ENCODE data around the gene ATPAF2.

The ATPAF2 gene

GRCh38 chr17:18038861-18039534, at the start of gene ATPAF2, which contains the start of gene GID4:
Gene ATPAF2, minus strand, starts transcription at chr17:18039168. Its CDS starts 155 bp downstream, at chr17:18039013.
Gene GID4, plus strand, starts transcription at chr17:18039408. Its CDS starts 57 bp downstream, at chr17:18039465.
- peak within 1 kb of the TSS; percentile 89 for H3K27ac Mint-ChIP-seq (ENCODE audit: low read depth)
- no peaks in the 10 kb centered on the region for H3K27me3 Mint-ChIP-seq
- H3K4me1 Mint-ChIP-seq: peaks cover 60% of the 10 kb centered on the region
- ATAC-seq (replicated peaks; ENCODE audit: extremely low read depth, poor library complexity, severe bottlenecking): peak; percentile 94
- no peaks in the 10 kb centered on the region for H3K9me3 Mint-ChIP-seq
- peak; percentile 98 to 99 for DNase-seq (ENCODE audit: low spot score in 2 of 2)
- peaks cover 10% of the 10 kb centered on the region for H3K36me3 Mint-ChIP-seq (ENCODE audit: insufficient read depth)
- peak within 1 kb of the TSS; percentile 88 for H3K4me3 Mint-ChIP-seq

- H3K9me3 Mint-ChIP-seq: no peaks in the 10 kb centered on the region
- H3K27me3 Mint-ChIP-seq: no peaks in the 10 kb centered on the region
- DNase-seq (ENCODE audit: low spot score in 2 of 2) (peak; percentile 84 to 91), ATAC-seq (replicated peaks; ENCODE audit: extremely low read depth, poor library complexity, severe bottlenecking) (peak; percentile 88)
- H3K4me3 Mint-ChIP-seq: peak within 1 kb of the TSS; percentile 96
- peaks cover 15% of the 10 kb centered on the region for H3K36me3 Mint-ChIP-seq (ENCODE audit: insufficient read depth)
- peaks cover 37% of the 10 kb centered on the region for H3K4me1 Mint-ChIP-seq
- H3K27ac Mint-ChIP-seq (ENCODE audit: low read depth): peak within 1 kb of the TSS; percentile 99
These were observed 48.9 kb upstream of the ATPAF2 start, which contains the start of gene DRG2 for GRCh38 chr17:18087610-18088491. Gene DRG2, plus strand, starts transcription at chr17:18087948. Its CDS starts 76 bp downstream, at chr17:18088024.

- ATAC-seq (replicated peaks; ENCODE audit: extremely low read depth, poor library complexity, severe bottlenecking) (no peak), DNase-seq (ENCODE audit: low spot score in 2 of 2) (no peak)
- Mint-ChIP-seq H3K4me1 (peaks cover 19% of the 10 kb centered on the region), H3K9me3 (no peaks in the 10 kb centered on the region), H3K36me3 (ENCODE audit: insufficient read depth) (peaks cover 8% of the 10 kb centered on the region), H3K27ac (ENCODE audit: low read depth) (no peak overlapping the region), H3K4me3 (no peak overlapping the region), H3K27me3 (peaks cover 19% of the 10 kb centered on the region)
These were observed 45.3 kb upstream of the ATPAF2 start for GRCh38 chr17:18084256-18084655.

GRCh38 chr17:18079543-18079942, 40.6 kb upstream of the ATPAF2 start:
- Mint-ChIP-seq H3K4me3 (no peak overlapping the region), H3K4me1 (no peaks in the 10 kb centered on the region), H3K9me3 (no peaks in the 10 kb centered on the region), H3K36me3 (ENCODE audit: insufficient read depth) (no peaks in the 10 kb centered on the region), H3K27ac (ENCODE audit: low read depth) (no peak overlapping the region), H3K27me3 (peaks cover 52% of the 10 kb centered on the region)
- ATAC-seq (replicated peaks; ENCODE audit: extremely low read depth, poor library complexity, severe bottlenecking) (no peak), DNase-seq (ENCODE audit: low spot score in 2 of 2) (no peak)

- ATAC-seq (replicated peaks; ENCODE audit: extremely low read depth, poor library complexity, severe bottlenecking) (no peak), DNase-seq (ENCODE audit: low spot score in 2 of 2) (no peak)
- Mint-ChIP-seq H3K36me3 (ENCODE audit: insufficient read depth) (no peaks in the 10 kb centered on the region), H3K4me1 (no peaks in the 10 kb centered on the region), H3K27me3 (peaks cover 53% of the 10 kb centered on the region), H3K4me3 (no peak overlapping the region), H3K9me3 (no peaks in the 10 kb centered on the region), H3K27ac (ENCODE audit: low read depth) (no peak overlapping the region)
These were observed 38.0 kb upstream of the ATPAF2 start for GRCh38 chr17:18076936-18077335.

GRCh38 chr17:18074566-18075272, 35.8 kb upstream of the ATPAF2 start:
- no peaks in the 10 kb centered on the region for H3K36me3 Mint-ChIP-seq (ENCODE audit: insufficient read depth)
- H3K9me3 Mint-ChIP-seq: no peaks in the 10 kb centered on the region
- H3K27ac Mint-ChIP-seq (ENCODE audit: low read depth): no peak overlapping the region
- peaks cover 7% of the 10 kb centered on the region for H3K4me1 Mint-ChIP-seq
- H3K27me3 Mint-ChIP-seq: peaks cover 39% of the 10 kb centered on the region
- no peak overlapping the region for H3K4me3 Mint-ChIP-seq
- DNase-seq (ENCODE audit: low spot score in 2 of 2) (no peak), ATAC-seq (replicated peaks; ENCODE audit: extremely low read depth, poor library complexity, severe bottlenecking) (no peak)

GRCh38 chr17:18071751-18072150, 32.8 kb upstream of the ATPAF2 start:
- Mint-ChIP-seq H3K4me1 (peaks cover 7% of the 10 kb centered on the region), H3K4me3 (no peak overlapping the region), H3K27ac (ENCODE audit: low read depth) (no peak overlapping the region), H3K27me3 (peaks cover 23% of the 10 kb centered on the region), H3K36me3 (ENCODE audit: insufficient read depth) (no peaks in the 10 kb centered on the region), H3K9me3 (no peaks in the 10 kb centered on the region)
- no peak for DNase-seq (ENCODE audit: low spot score in 2 of 2)
- ATAC-seq (replicated peaks; ENCODE audit: extremely low read depth, poor library complexity, severe bottlenecking): no peak

GRCh38 chr17:18070861-18071340, 31.9 kb upstream of the ATPAF2 start:
- H3K4me1 Mint-ChIP-seq: peaks cover 7% of the 10 kb centered on the region
- no peak overlapping the region for H3K27ac Mint-ChIP-seq (ENCODE audit: low read depth)
- peaks cover 4% of the 10 kb centered on the region for H3K36me3 Mint-ChIP-seq (ENCODE audit: insufficient read depth)
- H3K4me3 Mint-ChIP-seq: no peak overlapping the region
- no peaks in the 10 kb centered on the region for H3K9me3 Mint-ChIP-seq
- H3K27me3 Mint-ChIP-seq: peaks cover 14% of the 10 kb centered on the region
- DNase-seq (ENCODE audit: low spot score in 2 of 2): no peak
- ATAC-seq (replicated peaks; ENCODE audit: extremely low read depth, poor library complexity, severe bottlenecking): no peak

- peaks cover 7% of the 10 kb centered on the region for H3K4me1 Mint-ChIP-seq
- no peaks in the 10 kb centered on the region for H3K9me3 Mint-ChIP-seq
- H3K36me3 Mint-ChIP-seq (ENCODE audit: insufficient read depth): peaks cover 15% of the 10 kb centered on the region
- no peak for ATAC-seq (replicated peaks; ENCODE audit: extremely low read depth, poor library complexity, severe bottlenecking)
- no peak overlapping the region for H3K4me3 Mint-ChIP-seq
- no peak overlapping the region for H3K27ac Mint-ChIP-seq (ENCODE audit: low read depth)
- no peak for DNase-seq (ENCODE audit: low spot score in 2 of 2)
- H3K27me3 Mint-ChIP-seq: no peaks in the 10 kb centered on the region
These were observed 30.1 kb upstream of the ATPAF2 start for GRCh38 chr17:18069101-18069500.

DNA sequence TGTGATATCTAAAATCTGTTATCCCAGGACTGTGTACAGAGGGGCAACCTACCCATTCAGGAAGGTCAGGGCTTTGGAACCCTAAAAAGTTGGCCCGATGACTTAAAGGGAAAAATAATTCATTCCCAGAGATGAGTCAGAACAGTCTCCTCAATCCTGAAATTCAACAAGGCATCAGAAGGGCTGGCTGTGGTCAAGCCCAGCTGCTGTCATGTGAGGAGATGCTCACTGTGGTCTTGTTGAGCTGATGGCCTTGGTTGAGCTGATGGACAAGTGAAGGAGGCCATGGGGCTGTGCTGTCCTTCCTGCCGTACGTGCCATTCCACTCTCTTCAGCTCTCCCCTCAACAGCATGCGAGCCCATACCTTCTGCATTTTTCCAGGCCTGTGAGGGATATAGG, 27.9 kb upstream of the ATPAF2 start:
- no peaks in the 10 kb centered on the region for H3K27me3 Mint-ChIP-seq
- H3K4me1 Mint-ChIP-seq: peaks cover 6% of the 10 kb centered on the region
- no peak overlapping the region for H3K4me3 Mint-ChIP-seq
- no peaks in the 10 kb centered on the region for H3K9me3 Mint-ChIP-seq
- no peak for ATAC-seq (replicated peaks; ENCODE audit: extremely low read depth, poor library complexity, severe bottlenecking)
- peaks cover 15% of the 10 kb centered on the region for H3K36me3 Mint-ChIP-seq (ENCODE audit: insufficient read depth)
- DNase-seq (ENCODE audit: low spot score in 2 of 2): no peak
- H3K27ac Mint-ChIP-seq (ENCODE audit: low read depth): no peak overlapping the region

GRCh38 chr17:18065546-18065945, 26.6 kb upstream of the ATPAF2 start:
- Mint-ChIP-seq H3K27me3 (no peaks in the 10 kb centered on the region), H3K4me3 (no peak overlapping the region), H3K27ac (ENCODE audit: low read depth) (no peak overlapping the region), H3K4me1 (no peaks in the 10 kb centered on the region), H3K9me3 (no peaks in the 10 kb centered on the region), H3K36me3 (ENCODE audit: insufficient read depth) (peaks cover 18% of the 10 kb centered on the region)
- DNase-seq (ENCODE audit: low spot score in 2 of 2) (no peak), ATAC-seq (replicated peaks; ENCODE audit: extremely low read depth, poor library complexity, severe bottlenecking) (no peak)

- no peak overlapping the region for H3K27ac Mint-ChIP-seq (ENCODE audit: low read depth)
- no peaks in the 10 kb centered on the region for H3K27me3 Mint-ChIP-seq
- DNase-seq (ENCODE audit: low spot score in 2 of 2) (no peak), ATAC-seq (replicated peaks; ENCODE audit: extremely low read depth, poor library complexity, severe bottlenecking) (no peak)
- H3K4me3 Mint-ChIP-seq: no peak overlapping the region
- no peaks in the 10 kb centered on the region for H3K4me1 Mint-ChIP-seq
- H3K9me3 Mint-ChIP-seq: no peaks in the 10 kb centered on the region
- H3K36me3 Mint-ChIP-seq (ENCODE audit: insufficient read depth): peaks cover 24% of the 10 kb centered on the region
These were observed 25.1 kb upstream of the ATPAF2 start for GRCh38 chr17:18064053-18064452.
